ENCODE data around the gene VASH2.
"Not testable (repeated sequence)": the region's sequence is repeated elsewhere in the genome, so short reads cannot be mapped to it uniquely, and the experiment has no call there.

Gene VASH2

DNA sequence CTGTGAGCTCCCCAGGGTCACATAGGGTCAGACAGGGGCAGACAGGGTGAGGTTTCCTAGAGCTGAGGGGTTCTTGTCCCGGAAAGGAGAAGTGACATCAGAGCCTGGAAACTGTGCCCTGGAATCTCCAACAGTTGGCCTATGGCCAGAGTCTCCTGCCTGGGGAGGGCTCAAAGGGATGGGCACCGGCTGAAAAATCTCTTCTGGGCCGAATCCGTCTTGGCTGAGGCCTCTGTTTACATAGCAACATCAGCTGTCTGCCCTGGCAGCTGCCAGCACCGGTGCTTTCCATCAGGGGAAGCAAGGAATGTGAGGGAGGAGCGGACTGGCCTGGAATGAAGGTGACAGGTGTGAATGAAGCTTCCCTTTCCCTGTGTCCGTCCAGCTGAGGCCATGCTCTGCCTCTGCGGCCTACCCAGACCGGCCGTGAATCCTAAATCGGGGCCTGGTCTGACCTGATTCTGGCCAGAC, 30.7 kb downstream of the VASH2 start:
- no peak for DNase-seq (ENCODE audit: low spot score)

DNA sequence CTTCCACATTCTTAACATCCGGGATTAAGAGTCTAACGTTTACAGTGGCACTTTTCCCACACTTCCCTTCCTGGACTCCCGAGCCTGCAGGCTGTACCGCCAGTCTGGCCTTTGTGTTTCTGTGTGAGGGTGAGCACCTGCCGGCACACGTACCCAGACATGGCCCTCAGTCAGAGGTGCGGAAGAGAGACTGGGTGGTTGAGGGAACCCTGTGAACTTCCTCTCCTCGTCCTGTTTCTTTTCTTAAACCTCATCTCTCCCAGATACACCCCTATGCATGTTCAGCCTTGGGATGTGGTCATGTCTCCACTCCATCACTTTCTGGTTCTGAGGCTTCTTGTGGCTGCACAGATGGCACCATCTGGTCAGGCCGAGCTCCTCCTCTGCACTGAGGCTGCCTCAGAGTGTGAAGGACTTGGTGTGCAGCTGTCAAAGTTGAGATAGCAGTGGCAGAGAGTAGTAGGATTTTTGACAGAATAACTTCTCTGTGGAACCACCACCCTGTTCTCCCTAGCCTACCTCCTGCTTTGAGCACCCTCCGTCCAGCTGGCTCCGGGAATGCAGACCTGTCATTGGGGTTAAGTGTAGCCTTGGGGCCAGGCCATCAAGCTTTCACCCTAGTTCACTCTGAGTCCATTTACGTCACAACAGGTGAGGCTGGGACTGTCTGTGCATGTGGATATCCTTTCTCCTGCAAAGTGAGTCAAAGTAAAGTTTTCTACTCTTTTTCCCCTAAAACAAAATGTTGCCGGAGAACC, 31.4 kb downstream of the VASH2 start:
- no peak for DNase-seq (ENCODE audit: low spot score)

- DNase-seq (ENCODE audit: low spot score): no peak
Measured at GRCh38 chr1:212982430-212983152, 32.2 kb downstream of the VASH2 start.

DNA sequence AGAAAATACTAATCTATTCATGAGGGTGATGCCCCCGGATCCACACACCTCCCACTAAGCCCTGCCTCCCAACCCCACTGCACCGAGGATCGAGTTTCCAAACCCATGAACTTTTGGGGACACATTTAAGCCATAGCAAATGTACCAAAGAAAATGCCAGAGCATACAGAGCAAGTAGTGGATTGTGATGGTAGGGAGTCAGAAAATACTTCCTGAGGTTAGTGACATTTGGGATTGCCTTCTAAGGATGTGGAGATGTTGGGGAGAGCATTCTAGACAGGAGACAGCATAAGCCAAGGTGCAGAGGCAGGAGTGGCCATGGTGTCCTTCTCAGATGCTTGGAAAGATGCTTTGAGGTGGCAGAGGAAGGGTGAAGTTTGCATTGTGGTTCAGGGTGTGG, 33.1 kb downstream of the VASH2 start:
- DNase-seq (ENCODE audit: low spot score): no peak

- no peak for DNase-seq (ENCODE audit: low spot score)
Measured at GRCh38 chr1:212984522-212985291, 34.4 kb downstream of the VASH2 start.

DNA sequence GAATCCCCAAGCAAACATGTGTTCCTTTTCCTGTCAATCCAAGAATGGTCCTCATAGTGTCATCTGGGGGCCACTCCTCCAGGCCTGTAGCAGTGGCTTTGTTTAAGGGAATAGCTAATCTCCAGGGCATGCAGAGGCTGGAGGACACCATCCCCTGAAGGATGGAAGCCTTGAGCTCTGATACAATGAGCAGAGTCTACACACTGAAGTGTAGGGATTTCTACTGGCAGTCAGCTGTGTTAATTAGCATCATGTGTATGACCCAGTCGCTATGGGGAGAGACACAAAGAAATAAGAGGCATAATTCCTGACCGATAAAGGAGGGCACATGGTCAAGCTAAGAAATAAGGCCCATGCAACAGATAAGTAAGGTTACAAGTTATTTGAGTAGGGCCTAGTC, 36.2 kb downstream of the VASH2 start:
- DNase-seq (ENCODE audit: low spot score): no peak

DNA sequence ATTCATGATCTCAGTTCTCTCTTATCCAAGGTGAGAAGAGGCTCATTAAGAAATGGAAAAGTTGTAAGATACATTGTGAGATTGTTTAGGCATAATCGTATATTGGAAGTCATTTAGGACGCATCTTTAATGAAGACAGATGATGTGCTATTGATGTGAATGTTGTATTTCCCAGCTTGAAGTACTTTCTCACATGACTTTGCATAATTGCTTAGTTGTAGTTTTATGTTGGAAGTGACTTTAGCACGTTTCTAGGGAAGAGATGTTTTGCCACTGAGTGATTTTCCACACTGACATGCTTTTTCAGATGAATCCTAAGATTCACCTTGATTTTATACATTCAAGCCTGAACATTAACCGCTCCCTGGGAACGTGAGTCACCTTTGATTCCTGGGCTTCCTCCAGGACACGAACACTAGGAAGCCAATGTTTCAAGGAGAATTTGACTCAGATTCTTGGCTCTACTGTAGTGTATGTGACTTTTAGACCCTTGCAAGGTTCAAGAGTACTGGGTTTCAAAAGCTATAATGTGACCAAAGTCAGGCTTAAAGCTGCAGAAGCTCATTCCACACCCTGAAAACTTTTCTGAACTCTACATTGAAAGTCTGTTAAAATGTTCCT, 37.5 kb downstream of the VASH2 start:
- DNase-seq (ENCODE audit: low spot score): no peak

DNA sequence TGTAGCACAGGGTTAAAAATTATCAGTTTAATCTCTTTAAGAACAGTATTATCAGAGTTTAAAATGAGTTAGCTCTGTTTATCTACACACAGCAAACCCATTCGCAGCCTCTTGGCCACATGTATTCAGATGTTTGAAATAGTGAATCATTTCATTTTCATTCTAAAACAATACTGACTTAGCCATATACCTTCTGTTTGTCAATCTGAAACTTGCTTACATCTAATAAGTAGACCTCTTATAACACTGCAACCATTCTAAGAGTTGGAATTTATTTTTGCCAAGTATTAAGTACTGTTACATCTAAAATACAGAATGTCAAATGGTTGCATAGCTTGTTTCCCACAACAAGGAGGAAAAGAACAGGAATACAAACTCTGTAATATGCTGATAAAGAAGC, 39.9 kb downstream of the VASH2 start:
- no peak for DNase-seq (ENCODE audit: low spot score)

DNA sequence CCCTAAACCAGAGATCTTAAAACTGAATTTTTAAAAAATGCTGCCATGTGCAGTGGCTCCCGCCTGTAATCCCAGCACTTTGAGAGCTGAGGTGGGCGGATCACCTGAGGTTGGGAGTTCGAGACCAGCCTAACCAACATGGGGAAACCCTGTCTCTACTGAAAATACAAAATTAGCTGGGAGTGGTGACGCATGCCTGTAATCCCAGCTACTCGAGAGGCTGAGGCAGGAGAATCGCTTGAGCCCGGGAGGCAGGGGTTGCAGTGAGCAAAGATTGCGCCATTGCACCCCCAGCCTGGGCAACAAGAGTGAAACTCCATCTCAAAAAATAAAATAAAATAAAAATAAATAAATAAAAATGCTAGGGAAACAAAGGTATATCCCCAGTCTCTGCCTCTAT, 43.6 kb downstream of the VASH2 start:
- DNase-seq (ENCODE audit: low spot score): not testable (repeated sequence)

GRCh38 chr1:212994926-212995325, 44.6 kb downstream of the VASH2 start:
- DNase-seq (ENCODE audit: low spot score): no peak

DNA sequence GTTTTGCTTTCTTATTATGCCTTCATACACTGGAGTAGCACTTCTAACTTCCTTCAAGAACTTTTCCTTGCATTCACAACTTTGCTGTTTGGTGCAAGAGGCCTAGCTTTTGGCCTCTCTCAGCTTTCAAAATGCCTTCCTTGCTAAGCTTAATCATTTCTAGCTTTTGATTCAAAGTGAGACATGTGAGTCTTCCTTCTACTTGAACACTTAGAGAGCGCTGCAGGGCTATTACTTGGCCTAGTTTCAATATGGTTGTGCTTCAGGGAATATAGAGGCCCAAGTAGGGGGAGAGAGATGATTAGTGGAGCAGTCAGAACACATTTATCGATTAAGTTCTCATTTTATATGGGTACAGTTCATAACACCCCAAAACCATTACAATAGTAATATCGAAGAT, 52.9 kb downstream of the VASH2 start:
- no peak for DNase-seq (ENCODE audit: low spot score)

GRCh38 chr1:213008564-213008963, 58.2 kb downstream of the VASH2 start:
- DNase-seq (ENCODE audit: low spot score): no peak

DNA sequence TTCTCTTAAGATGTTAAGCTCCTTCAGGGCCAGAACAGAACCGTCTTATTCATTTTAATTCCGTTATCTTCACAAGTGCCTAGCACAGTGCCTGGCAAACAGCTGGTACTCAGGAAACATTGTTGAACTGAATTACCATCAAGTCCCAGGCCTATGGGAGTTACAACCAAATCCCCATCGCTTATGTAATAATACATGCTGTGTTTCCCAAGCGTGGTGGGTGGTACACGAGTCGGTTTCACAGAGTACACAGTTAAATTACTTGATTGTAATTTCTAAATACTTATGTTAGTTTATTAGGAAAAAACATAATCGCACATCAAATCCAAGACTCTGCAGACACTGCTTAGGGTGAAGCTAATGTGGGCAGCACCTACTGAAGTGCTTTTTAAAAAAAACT, 64.3 kb downstream of the VASH2 start:
- DNase-seq (ENCODE audit: low spot score): no peak

DNA sequence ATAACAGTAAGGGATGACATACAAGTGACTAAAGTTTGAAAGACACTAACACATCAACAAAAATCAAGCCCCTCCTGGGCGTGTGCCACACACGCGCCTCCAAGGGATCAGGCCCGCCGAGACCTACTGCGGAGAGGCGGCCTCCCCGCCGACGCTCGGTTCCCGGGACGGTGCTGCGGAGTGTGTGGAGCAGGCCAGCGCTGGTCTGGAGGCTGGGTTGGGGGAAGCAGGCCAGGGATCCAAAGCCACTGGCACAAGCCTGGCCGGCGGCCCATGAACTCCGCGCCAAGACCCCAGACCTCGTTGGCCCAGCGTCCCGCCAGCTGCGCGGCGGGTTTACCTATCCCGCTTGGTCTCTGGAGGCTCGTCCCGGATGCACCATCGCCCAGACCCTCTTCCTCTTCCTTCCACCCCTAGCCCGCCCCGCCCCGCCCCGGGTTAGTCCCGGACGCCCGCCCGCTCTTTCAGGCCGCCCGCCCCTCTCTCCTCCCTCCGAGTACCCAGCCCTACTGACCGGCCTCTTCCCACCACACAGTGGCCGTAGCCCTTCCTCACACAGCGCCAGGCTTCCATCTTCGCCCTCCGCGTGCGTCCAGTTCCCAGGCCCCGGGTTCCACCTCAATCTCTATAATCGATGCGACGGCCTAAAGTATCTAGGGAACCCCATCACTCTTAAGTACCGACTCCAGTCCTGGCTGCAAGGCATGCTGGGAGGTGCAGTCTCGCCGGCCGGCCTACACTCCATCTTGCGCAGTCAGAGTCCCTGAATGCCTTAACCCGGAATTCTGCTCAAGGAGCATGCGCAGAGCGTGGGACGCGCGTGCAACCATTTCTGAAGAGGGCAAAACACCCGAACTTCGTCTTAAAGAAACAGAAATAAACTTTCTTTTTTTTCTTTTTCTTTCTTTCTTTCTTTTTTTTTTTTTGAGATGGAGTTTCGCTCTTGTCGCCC, 65.0 kb downstream of the VASH2 start, which contains the start of gene ANGEL2:
Gene ANGEL2 (minus strand): TSS at position 769 of the 952 bp plus-strand sequence. CDS start 196 bp downstream, at position 573.
- DNase-seq (ENCODE audit: low spot score): peak; percentile 97

DNA sequence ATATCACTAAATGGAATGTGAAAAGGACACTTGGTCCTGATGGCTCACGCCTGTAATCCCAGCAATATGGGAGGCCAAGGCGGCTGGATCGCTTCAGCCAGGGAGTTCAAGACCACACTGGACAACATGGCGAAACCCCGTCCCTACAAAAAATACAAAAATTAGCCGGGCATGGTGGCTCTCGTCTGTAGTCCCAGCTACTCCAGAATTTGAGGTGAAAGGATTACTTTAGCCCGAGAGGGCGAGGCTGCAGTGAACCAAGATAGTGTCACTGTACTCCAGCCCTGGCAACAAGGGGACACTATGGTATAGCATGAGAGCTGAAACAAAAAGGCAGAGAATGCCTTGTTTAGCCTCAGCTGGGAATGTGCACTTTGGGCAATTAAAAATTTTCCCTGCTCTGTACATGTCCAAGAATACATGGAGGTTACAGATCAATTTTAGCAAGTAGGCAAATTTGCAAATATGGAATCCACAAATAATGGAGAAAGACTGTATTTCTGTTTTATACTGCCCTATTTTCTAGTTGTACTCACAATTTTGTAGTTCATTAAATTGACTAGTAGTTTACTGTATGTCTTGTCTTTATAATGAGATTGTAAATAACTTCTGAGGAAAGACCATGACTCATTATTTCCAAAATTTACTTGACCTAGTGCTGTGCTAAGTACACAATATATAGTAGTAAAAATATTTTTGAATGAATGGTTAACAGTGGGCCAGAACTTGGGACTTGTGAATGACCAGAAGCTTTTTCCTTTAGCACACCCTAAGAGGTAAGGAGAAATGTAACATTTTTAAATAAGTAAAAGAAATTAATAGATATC, 67.3 kb downstream of the VASH2 start:
- no peak for DNase-seq (ENCODE audit: low spot score)

- no peak for DNase-seq (ENCODE audit: low spot score)
Measured at GRCh38 chr1:213019450-213019849, 69.1 kb downstream of the VASH2 start.

GRCh38 chr1:213020016-213020415, 69.7 kb downstream of the VASH2 start:
- DNase-seq (ENCODE audit: low spot score): no peak

DNA sequence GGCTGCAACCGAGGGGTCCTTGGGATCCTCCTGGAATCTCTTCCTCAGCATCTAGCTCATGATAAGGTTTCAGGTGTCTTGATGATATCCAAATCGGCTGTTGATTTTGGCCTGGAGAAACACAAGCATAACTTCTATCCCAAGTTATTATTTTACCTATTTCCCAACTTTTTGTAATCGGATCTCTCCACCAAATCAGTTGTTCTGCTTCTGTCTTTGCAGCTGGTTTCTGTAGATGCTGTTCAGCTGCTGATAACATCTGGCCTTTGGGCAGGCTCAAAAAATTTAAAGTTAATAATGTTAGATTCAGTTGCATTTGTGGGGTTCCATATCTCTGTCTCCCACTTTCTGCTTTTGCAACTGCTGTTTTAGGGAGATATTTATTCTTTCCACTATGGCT, 76.7 kb downstream of the VASH2 start:
- not testable (repeated sequence) for DNase-seq (ENCODE audit: low spot score)

DNA sequence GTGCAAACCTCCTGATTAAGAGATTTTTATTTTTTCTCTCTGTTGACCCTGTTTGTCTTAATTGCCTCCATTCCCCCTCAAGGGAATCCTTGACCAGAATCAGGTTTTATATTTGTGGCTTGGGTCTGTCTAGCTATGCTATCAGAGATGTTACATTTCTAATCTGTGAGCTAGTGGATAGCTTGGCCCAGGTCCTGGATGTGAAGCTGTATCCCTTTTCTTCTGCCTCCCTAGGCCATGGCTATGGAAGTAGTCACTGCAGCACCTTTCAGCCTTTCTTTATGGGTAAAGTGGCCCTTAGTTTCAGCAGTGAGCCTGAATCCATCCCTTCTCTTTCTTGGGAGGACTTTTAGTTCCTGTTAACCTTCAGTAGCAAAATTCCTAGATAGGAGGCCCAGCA, 82.3 kb downstream of the VASH2 start:
- no peak for DNase-seq (ENCODE audit: low spot score)

GRCh38 chr1:213034713-213035112, 84.4 kb downstream of the VASH2 start:
- DNase-seq (ENCODE audit: low spot score): no peak

Measured in CD4-positive, alpha-beta T cell treated with Interleukin-6 at 100 ng/mL for 8 hours (primary cell).